K562 (cell line): ENCODE measurements around the gene PCBP3. TPM values are rescaled to one million over a fixed set of nuclear protein-coding genes. Genes with fewer than 3 reads are reported as not detected.

ENCODE experiments used
- ATAC-seq: fragments of 200-7000 bp; cut with Tn5 transposase; 3 replicates; pipeline ENCODE4 v1.9.1; 2020; ENCODE audit warnings: moderate library complexity
- BruUV-seq: library from RNA; stranded (reverse); fragments of 400-500 nt; replicated peaks from 2 replicates; lab custom pipeline; 2021; lab: Mats Ljungman, UMichigan
- CTCF ChIA-PET: fragments of 300-600 bp; formaldehyde crosslinking; extraction: SDS; loops from one replicate; lab custom pipeline; 2021; ENCODE audit warnings: low intra/inter-chr PET ratio; lab: Yijun Ruan, JAX
- POLR2A ChIA-PET: fragments of 300-600, 350-650 bp; sonication (Branson Sonifier 250); formaldehyde crosslinking; extraction: SDS; loops from one replicate; lab custom pipeline; 2021; ENCODE audit warnings: antibody characterized with exemption, inconsistent platforms; lab: Yijun Ruan, JAX
- DNase-seq, 4 experiments: peaks; one replicate each; pipeline versions ENCODE4 v3.0.0 to v3.0.0-alpha.2; 2011 to 2018; ENCODE audit warnings: low spot score in 3 of 4, mixed read lengths in 3 of 4; ENCODE audit errors: extremely low read depth in 1 of 4
- FAIRE-seq: peaks from 2 replicates; lab custom pipeline; 2011; peaks lifted over from hg19 to GRCh38; lab: Jason Lieb, UNC
- H2AFZ ChIP-seq: 2 replicates; pipeline ENCODE4 v1.6.0; 2011; ENCODE audit warnings: low read depth, low read length, control low read depth, inconsistent platforms
- H3K27ac ChIP-seq: fragments of 200-600 bp; 3 replicates; pipeline ENCODE4 v1.8.0; 2011; ENCODE audit warnings: low read depth, mild to moderate bottlenecking, control low read depth, inconsistent platforms, low read length, moderate library complexity, mixed read lengths; ENCODE audit errors: extremely low read depth
- H3K27me3 ChIP-seq, 2 experiments: fragments of 300-600 bp in 1 of 2; 2 replicates in 1 of 2; 3 replicates in 1 of 2; pipeline versions ENCODE4 v1.6.0 to v1.8.0; 2011; ENCODE audit warnings: inconsistent platforms in 2 of 2, low read length in 2 of 2, mild to moderate bottlenecking in 1 of 2, mixed read lengths in 1 of 2, moderate library complexity in 1 of 2; ENCODE audit not compliant: control insufficient read depth in 2 of 2, insufficient read depth in 2 of 2
- H3K36me3 ChIP-seq: fragments of 300-600 bp; 3 replicates; pipeline ENCODE4 v1.8.0; 2011; ENCODE audit warnings: mild to moderate bottlenecking, low read length, inconsistent platforms; ENCODE audit not compliant: control insufficient read depth, insufficient read depth
- H3K4me1 ChIP-seq, 2 experiments: fragments of 200-600 bp in 1 of 2; replicated peaks in 1 of 2; 2 replicates in 1 of 2; 3 replicates in 1 of 2; pipeline versions ENCODE4 v1.5.1 to v1.8.0; 2011; ENCODE audit warnings: inconsistent platforms in 2 of 2, low read length in 2 of 2, mild to moderate bottlenecking in 1 of 2, mixed read lengths in 1 of 2, moderate library complexity in 1 of 2; ENCODE audit not compliant: control insufficient read depth in 2 of 2, insufficient read depth in 2 of 2
- H3K4me2 ChIP-seq: 2 replicates; pipeline ENCODE4 v1.6.1; 2011; ENCODE audit warnings: low read length, control low read depth, inconsistent platforms, mixed read lengths; ENCODE audit not compliant: insufficient read depth
- H3K4me3 ChIP-seq: fragments of 200-600 bp; sonication (generic), shearing (Covaris generic); 2 replicates; pipeline ENCODE4 v1.5.1; 2016; ENCODE audit warnings: control low read depth, inconsistent platforms
- H3K79me2 ChIP-seq: fragments of 200-600 bp; 3 replicates; pipeline ENCODE4 v1.8.0; 2011; ENCODE audit warnings: low read length, inconsistent platforms; ENCODE audit not compliant: control insufficient read depth, insufficient read depth
- H3K9ac ChIP-seq, 2 experiments: 2 replicates each; pipeline versions ENCODE4 v1.6.0 to v1.6.1; 2011; ENCODE audit warnings: low read depth in 2 of 2, low read length in 2 of 2, control low read depth in 1 of 2, inconsistent platforms in 1 of 2, mild to moderate bottlenecking in 1 of 2, mixed read lengths in 1 of 2; ENCODE audit not compliant: insufficient read depth in 1 of 2
- H3K9me1 ChIP-seq: one replicate; pipeline ENCODE4 v1.6.0; 2011; ENCODE audit warnings: inconsistent platforms, mild to moderate bottlenecking, low read length, moderate library complexity; ENCODE audit not compliant: control insufficient read depth, insufficient read depth
- H3K9me3 ChIP-seq: replicated peaks from 2 replicates; pipeline ENCODE4 v1.5.1; 2011; ENCODE audit warnings: low read depth, low read length, inconsistent platforms; ENCODE audit not compliant: control insufficient read depth, insufficient read depth
- H4K20me1 ChIP-seq: replicated peaks from 2 replicates; pipeline ENCODE4 v1.6.1; 2011; ENCODE audit warnings: low read length, inconsistent platforms, mixed read lengths; ENCODE audit not compliant: control insufficient read depth, insufficient read depth
- CC2D1A ChIP-seq: fragments of 450-650 bp; IDR thresholded peaks from 2 replicates; pipeline ENCODE4 v1.6.1; 2017; ENCODE audit warnings: mild to moderate bottlenecking
- CHD4 ChIP-seq: fragments of 200-600 bp; sonication (generic); IDR thresholded peaks from 3 replicates; pipeline ENCODE4 v1.6.1; 2012; ENCODE audit warnings: low read depth, mild to moderate bottlenecking, mixed read lengths, low read length, inconsistent platforms; ENCODE audit not compliant: insufficient read depth, insufficient replicate concordance, poor library complexity, severe bottlenecking
- CTBP1 ChIP-seq: fragments of 450-650 bp; IDR thresholded peaks from 2 replicates; pipeline ENCODE4 v1.6.1; 2016; ENCODE audit warnings: borderline replicate concordance
- EGR1 ChIP-seq: fragments of 450-650 bp; conservative IDR thresholded peaks from 2 replicates; pipeline ENCODE4 v1.6.1; 2017; ENCODE audit warnings: mild to moderate bottlenecking
- EWSR1 ChIP-seq: fragments of 450-650 bp; IDR thresholded peaks from 2 replicates; pipeline ENCODE4 v1.6.1; 2018; ENCODE audit warnings: borderline replicate concordance, mild to moderate bottlenecking, low read depth, moderate library complexity; ENCODE audit not compliant: partially characterized antibody
- GTF2F1 ChIP-seq: IDR thresholded peaks from 2 replicates; pipeline ENCODE4 v1.6.1; 2011; ENCODE audit warnings: low read depth, low read length, improper control_type of control experiment
- HMG20B ChIP-seq: fragments of 250-450 bp; sonication (Bioruptor Pico); IDR thresholded peaks from 2 replicates; pipeline ENCODE4 v1.5.0; 2021; ENCODE audit warnings: mild to moderate bottlenecking
- HNRNPLL ChIP-seq: fragments of 200-400 bp; formaldehyde crosslinking; IDR thresholded peaks from 2 replicates; pipeline ENCODE4 v1.6.1; 2017; ENCODE audit warnings: low read length, low read depth, mild to moderate bottlenecking; ENCODE audit not compliant: poor library complexity, severe bottlenecking
- NFYB ChIP-seq: IDR thresholded peaks from 2 replicates; pipeline ENCODE4 v1.6.1; 2011; ENCODE audit warnings: mild to moderate bottlenecking, moderate library complexity; ENCODE audit not compliant: insufficient read length; ENCODE audit errors: extremely low read depth
- NR2C2 ChIP-seq, 2 experiments: fragments of 200-800 bp in 1 of 2; sonication (Bioruptor generic) in 1 of 2; sonication (generic) in 1 of 2; formaldehyde crosslinking in 1 of 2; IDR thresholded peaks; 2 replicates each; pipeline versions ENCODE4 v1.6.1 to v1.8.0; 2016 to 2022; ENCODE audit warnings: mild to moderate bottlenecking in 1 of 2, missing compliant biosample characterization in 1 of 2, missing genetic modification characterization in 1 of 2, missing genetic modification reagents in 1 of 2
- POLR2B ChIP-seq: fragments of 450-650 bp; IDR thresholded peaks from 2 replicates; pipeline ENCODE4 v1.6.1; 2018; ENCODE audit warnings: low read depth; ENCODE audit not compliant: partially characterized antibody
- SAFB ChIP-seq: fragments of 200-400 bp; formaldehyde crosslinking; IDR thresholded peaks from 2 replicates; pipeline ENCODE4 v1.6.1; 2017; ENCODE audit warnings: low read depth, low read length, borderline replicate concordance
- TFAM ChIP-seq: fragments of 250-450 bp; sonication (Bioruptor Pico); conservative IDR thresholded peaks from 2 replicates; pipeline ENCODE4 v1.5.0; 2021; ENCODE audit warnings: mild to moderate bottlenecking, moderate library complexity
- TSC22D4 ChIP-seq: fragments of 450-650 bp; IDR thresholded peaks from 2 replicates; pipeline ENCODE4 v1.6.1; 2016; ENCODE audit warnings: missing genetic modification characterization, missing biosample characterization, control low read depth
- WGBS: fragments of 100-300 bp; shearing (Covaris generic); methylation state at CpG from one replicate; pipeline ENCODE4 v1.1.6; 2016; ENCODE audit warnings: low coverage, mixed read lengths; ENCODE audit not compliant: insufficient coverage; ENCODE audit errors: missing lambda C conversion rate; 5-methylcytosine and 5-hydroxymethylcytosine counted together
- in situ Hi-C: fragments of 300-500 bp; cut with MboI; formaldehyde crosslinking; loops from 4 replicates; pipeline ENCODE4 v1.15.0; 2018; ENCODE audit warnings: inconsistent platforms, mixed read lengths
- intact Hi-C: fragments of 100-400 bp; cut with micrococcal nuclease; formaldehyde crosslinking; loops from 2 replicates; pipeline ENCODE4 v1.14.2; 2022
- polyA plus RNA-seq, 8 experiments: library from polyadenylated mRNA; depleted of rRNA in 4 of 8; stranded (reverse) in 5 of 8; unstranded in 3 of 8; fragments of >200 nt; fragmentation: Nextera tagmentation in 2 of 8; fragmentation: Illumina TruSeq in 1 of 8; extraction: Ambion mirVana in 2 of 8; extraction: Trizol in 1 of 8; gene quantifications; 2 replicates each; pipeline versions ENCODE4 v1.2.1 to v1.2.3, GENCODE V29; 2011 to 2014; ENCODE audit warnings: inconsistent platforms in 1 of 8, missing spikeins in 1 of 8
- total RNA-seq, 7 experiments: library from RNA; depleted of rRNA in 6 of 7; stranded (reverse); fragments of >200 nt in 6 of 7; fragmentation: Illumina TruSeq in 2 of 7; extraction: Trizol in 2 of 7; gene quantifications; 2 replicates each; pipeline versions ENCODE4 v1.2.1 to v1.2.3, GENCODE V29; 2011 to 2021; ENCODE audit warnings: low replicate concordance in 1 of 7
- TF ChIP-seq, protein P1 (sequence below): sonication (generic); formaldehyde crosslinking; IDR thresholded peaks from 2 replicates; pipeline ENCODE4 v1.9.0; 2022; ENCODE audit warnings: mild to moderate bottlenecking, missing genetic modification reagents
- TF ChIP-seq, protein P2 (sequence below): sonication (generic); formaldehyde crosslinking; IDR thresholded peaks from 2 replicates; pipeline ENCODE4 v1.8.1; 2023; ENCODE audit warnings: mild to moderate bottlenecking, missing genetic modification reagents
- TF ChIP-seq, protein P3 (sequence below): fragments of 450-650 bp; IDR thresholded peaks from 2 replicates; pipeline ENCODE4 v1.6.1; 2016; ENCODE audit warnings: missing biosample characterization, missing genetic modification characterization

PCBP3 gene
- total and polyA plus RNA-seq, 9 of the 15 experiments (the other 6 are each of a cell fraction or from before 2014, with no cell fraction given) = 0.18 TPM; not detected in 8

DNA sequence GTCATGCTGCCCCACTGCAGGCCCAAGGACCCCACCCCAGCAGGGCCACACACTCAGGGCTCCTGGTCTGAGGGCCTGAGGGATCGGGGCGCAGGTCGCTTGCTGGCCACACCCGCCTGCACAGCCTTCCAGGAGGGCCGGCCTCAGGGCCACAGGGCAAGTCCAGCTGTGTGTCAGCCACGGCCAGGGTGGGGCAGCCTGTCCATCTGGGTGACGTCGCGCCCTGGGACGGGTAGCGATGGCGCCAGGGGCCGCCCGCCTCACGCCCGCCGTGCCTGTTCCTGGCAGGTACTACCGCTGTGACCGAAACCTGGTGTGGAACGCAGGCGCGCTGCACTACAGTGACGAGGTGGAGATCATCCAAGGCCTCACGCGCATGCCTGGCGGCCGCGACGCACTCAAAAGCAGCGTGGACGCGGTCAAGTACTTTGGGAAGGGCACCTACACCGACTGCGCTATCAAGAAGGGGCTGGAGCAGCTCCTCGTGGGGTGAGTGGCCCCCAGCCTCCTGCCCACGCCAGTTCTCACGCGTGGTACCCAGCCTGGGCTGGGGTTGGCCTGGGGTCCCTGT, 340.5 kb downstream of the PCBP3 start (continued):
- TF ChIP-seq, protein P1, sequence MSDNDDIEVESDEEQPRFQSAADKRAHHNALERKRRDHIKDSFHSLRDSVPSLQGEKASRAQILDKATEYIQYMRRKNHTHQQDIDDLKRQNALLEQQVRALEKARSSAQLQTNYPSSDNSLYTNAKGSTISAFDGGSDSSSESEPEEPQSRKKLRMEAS (CRISPR knock-in tag) = peak; percentile 79
- TF ChIP-seq SAFB = peak; percentile 48; the same call in 1 of the 2 replicates
- TF ChIP-seq CTBP1 = peak; percentile 26; the same call in 1 of the 2 replicates
- TF ChIP-seq, protein P2, sequence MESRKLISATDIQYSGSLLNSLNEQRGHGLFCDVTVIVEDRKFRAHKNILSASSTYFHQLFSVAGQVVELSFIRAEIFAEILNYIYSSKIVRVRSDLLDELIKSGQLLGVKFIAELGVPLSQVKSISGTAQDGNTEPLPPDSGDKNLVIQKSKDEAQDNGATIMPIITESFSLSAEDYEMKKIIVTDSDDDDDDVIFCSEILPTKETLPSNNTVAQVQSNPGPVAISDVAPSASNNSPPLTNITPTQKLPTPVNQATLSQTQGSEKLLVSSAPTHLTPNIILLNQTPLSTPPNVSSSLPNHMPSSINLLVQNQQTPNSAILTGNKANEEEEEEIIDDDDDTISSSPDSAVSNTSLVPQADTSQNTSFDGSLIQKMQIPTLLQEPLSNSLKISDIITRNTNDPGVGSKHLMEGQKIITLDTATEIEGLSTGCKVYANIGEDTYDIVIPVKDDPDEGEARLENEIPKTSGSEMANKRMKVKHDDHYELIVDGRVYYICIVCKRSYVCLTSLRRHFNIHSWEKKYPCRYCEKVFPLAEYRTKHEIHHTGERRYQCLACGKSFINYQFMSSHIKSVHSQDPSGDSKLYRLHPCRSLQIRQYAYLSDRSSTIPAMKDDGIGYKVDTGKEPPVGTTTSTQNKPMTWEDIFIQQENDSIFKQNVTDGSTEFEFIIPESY (CRISPR knock-in tag) = peak; percentile 97
- TF ChIP-seq GTF2F1 = no peak

DNA sequence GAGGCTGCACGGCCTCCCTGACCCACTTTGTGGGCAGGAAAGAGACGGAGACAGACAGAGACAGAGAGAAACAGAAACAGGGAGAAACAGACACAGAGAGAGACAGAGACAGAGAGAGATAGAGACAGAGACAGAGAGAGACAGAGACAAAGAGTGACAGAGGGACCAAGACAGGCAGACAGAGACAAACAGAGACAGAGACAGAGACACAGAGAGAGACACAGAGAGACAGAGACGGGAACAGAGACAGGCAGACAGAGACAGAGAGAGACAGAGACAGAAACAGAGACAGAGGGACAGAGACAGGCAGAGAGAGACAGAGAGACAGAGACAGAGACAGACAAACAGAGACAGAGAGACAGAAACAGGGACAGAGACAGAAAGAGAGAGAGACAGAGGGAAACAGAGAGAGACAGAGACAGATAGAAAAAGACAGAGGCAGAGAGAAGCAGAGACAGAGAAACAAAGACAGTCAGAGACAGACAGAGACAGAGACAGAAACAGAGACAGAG, 341.1 kb downstream of the PCBP3 start:
- Histone ChIP-seq H3K9me1 (peaks cover 2% of the 10 kb centered on the region), H3K4me3 (no peak overlapping the region), H3K4me2 (peak overlapping the region; percentile 43; the same call in 1 of the 2 replicates), H3K4me1 (peaks cover 6 to 62% of the 10 kb centered on the region in 2 experiments; a peak in 4 of 5 replicates), H3K27me3 (peaks cover 26 to 61% of the 10 kb centered on the region in 2 experiments; a peak in 4 of 5 replicates), H3K9me3 (no peaks in the 10 kb centered on the region; the same call in 1 of the 2 replicates), H2AFZ (peak overlapping the region; percentile 33), H3K79me2 (no peaks in the 10 kb centered on the region), H4K20me1 (peaks cover 5% of the 10 kb centered on the region; the same call in 1 of the 2 replicates), H3K36me3 (no peaks in the 10 kb centered on the region), H3K27ac (no peak overlapping the region), H3K9ac (no peak overlapping the region)
- in situ Hi-C loops (no loop called here), intact Hi-C loops (no loop called here)
- peak; percentile 78 for FAIRE-seq
- DNase-seq = no peak
- 8% methylated on average over 3 of the region's 3 CpGs for WGBS
- POLR2A ChIA-PET = interaction anchor here (1.3 kb wide), 1 partner anchor 28 kb away, joined by 4 read pairs; no protein-coding TSS in a partner anchor
- CTCF ChIA-PET = no interaction called here
- no TSS peak for BruUV-seq
- no peak for ATAC-seq
- TF ChIP-seq NR2C2 (CRISPR knock-in tag; IDR thresholded peaks at IDR 0.05) = no peak
- no peak for TF ChIP-seq NR2C2 (tag; IDR thresholded peaks at IDR 0.05)
- 0 out of 2 replicates have a peak, but pooled peaks have one; percentile 84 for TF ChIP-seq TSC22D4 (tag)
- peak; percentile 34 for TF ChIP-seq CHD4
- no peak for TF ChIP-seq POLR2B
- no peak for TF ChIP-seq HMG20B
- no peak for TF ChIP-seq EWSR1
- TF ChIP-seq TFAM = no peak
- no peak for TF ChIP-seq EGR1
- TF ChIP-seq, protein P3, sequence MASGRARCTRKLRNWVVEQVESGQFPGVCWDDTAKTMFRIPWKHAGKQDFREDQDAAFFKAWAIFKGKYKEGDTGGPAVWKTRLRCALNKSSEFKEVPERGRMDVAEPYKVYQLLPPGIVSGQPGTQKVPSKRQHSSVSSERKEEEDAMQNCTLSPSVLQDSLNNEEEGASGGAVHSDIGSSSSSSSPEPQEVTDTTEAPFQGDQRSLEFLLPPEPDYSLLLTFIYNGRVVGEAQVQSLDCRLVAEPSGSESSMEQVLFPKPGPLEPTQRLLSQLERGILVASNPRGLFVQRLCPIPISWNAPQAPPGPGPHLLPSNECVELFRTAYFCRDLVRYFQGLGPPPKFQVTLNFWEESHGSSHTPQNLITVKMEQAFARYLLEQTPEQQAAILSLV (tag) = 0 out of 2 replicates have a peak, but pooled peaks have one; percentile 5
- TF ChIP-seq CC2D1A = peak; percentile 54; the same call in 1 of the 2 replicates
- TF ChIP-seq NFYB = no peak
- no peak for TF ChIP-seq HNRNPLL
